Measurements from ENCODE around the gene FNDC8. TPM values are rescaled to one million over a fixed set of nuclear protein-coding genes. Genes with fewer than 3 reads are reported as not detected.

Gene FNDC8
- total RNA-seq, 1 donor from 2014 or later = not detected

Other genes starting within 250 kb of the FNDC8 start
- 1.7 and 2.4 TPM in 2 replicates for gene CCT6B, start 160.2 kb upstream of the FNDC8 start, total RNA-seq
- gene ZNF830, start 160.1 kb upstream of the FNDC8 start, total RNA-seq = 10.5 and 11.1 TPM in 2 replicates
- gene LIG3, start 141.1 kb upstream of the FNDC8 start, total RNA-seq = 25.8 and 35.2 TPM in 2 replicates
- gene RFFL, start 57.9 kb upstream of the FNDC8 start, total RNA-seq = 13.8 and 14.1 TPM in 2 replicates
- gene RAD51D, start 1.8 kb upstream of the FNDC8 start, total RNA-seq = 13.7 and 18.4 TPM in 2 replicates
- gene NLE1, start 20.7 kb downstream of the FNDC8 start, total RNA-seq = 19.3 and 29.7 TPM in 2 replicates
- gene UNC45B, start 26.2 kb downstream of the FNDC8 start, total RNA-seq = not detected in 2 replicates
- gene SLC35G3, start 72.8 kb downstream of the FNDC8 start, total RNA-seq = not detected in 2 replicates
- gene SLFN5, start 121.5 kb downstream of the FNDC8 start, total RNA-seq = 114 and 129 TPM in 2 replicates

Measured in kidney epithelial cell (primary cell).